Measurements from ENCODE around the gene RBM38.

DNA sequence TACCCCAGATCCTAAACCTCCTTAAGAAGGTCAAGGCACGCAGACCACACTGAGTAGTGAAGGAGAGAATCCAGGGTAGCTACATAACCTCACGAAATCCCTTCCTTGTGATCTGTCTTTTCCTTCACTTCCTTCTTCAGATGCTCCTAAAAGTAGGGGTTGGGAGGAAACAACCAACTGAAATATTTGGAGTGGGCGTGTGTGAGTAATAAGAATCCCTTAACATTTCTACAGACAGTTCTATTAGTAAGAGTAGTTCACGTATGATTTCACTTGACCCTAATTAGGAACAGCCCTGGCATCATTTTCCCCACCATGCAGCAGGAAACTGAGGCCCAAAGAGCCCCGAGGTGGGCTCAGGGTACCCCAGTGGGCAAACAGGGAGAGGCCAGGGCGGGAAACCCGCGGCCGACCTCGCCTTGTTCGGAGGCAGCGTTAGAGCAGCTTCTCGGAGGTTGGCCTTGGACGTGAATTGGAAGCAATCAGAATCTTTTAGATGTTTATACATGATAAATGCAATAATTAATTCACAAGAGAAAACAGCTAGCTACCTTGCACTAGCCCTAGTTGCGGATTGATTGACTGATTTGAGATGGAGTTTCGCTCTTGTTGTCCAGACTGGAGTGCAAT is 41.0 kb upstream of the RBM38 start:
- no peak for TF ChIP-seq POLR2AphosphoS5 (IDR thresholded peaks at IDR 0.05; ENCODE audit: borderline replicate concordance, low read depth, low read length)
- no peak for TF ChIP-seq EZH2 (IDR thresholded peaks at IDR 0.05)

All from SK-N-MC (cell line).